HUES6 (cell line): ENCODE data around the gene ACACA.
A peak's percentile ranks its signal among the peaks of the same experiment; 100 is the strongest.

ENCODE experiments used
- H3K27ac ChIP-seq: 2 replicates; pipeline ENCODE4 v1.7.0; 2013; ENCODE audit warnings: low read depth, mild to moderate bottlenecking, low read length, inconsistent platforms
- H3K27me3 ChIP-seq: 2 replicates; pipeline ENCODE4 v1.6.1; 2013; ENCODE audit warnings: low read length; ENCODE audit not compliant: control insufficient read depth, insufficient read depth
- H3K36me3 ChIP-seq: 2 replicates; pipeline ENCODE4 v1.6.1; 2013; ENCODE audit warnings: low read length; ENCODE audit not compliant: control insufficient read depth, insufficient read depth
- H3K4me1 ChIP-seq: 2 replicates; pipeline ENCODE4 v1.6.1; 2013; ENCODE audit warnings: low read length; ENCODE audit not compliant: control insufficient read depth, insufficient read depth
- H3K4me3 ChIP-seq: 2 replicates; pipeline ENCODE4 v1.5.1; 2013; ENCODE audit warnings: low read depth, low read length
- H3K9ac ChIP-seq: one replicate; pipeline ENCODE4 v1.6.1; 2013; ENCODE audit warnings: mild to moderate bottlenecking, low read length
- H3K9me3 ChIP-seq: 2 replicates; pipeline ENCODE4 v1.6.1; 2013; ENCODE audit warnings: low read depth, low read length; ENCODE audit not compliant: control insufficient read depth, insufficient read depth

The ACACA gene

GRCh38 chr17:37340804-37341203, 65.8 kb downstream of the ACACA start:
- Histone ChIP-seq H3K27ac (no peak overlapping the region), H3K9me3 (no peaks in the 10 kb centered on the region), H3K4me1 (peaks cover 7% of the 10 kb centered on the region; the same call in 1 of the 2 replicates), H3K9ac (no peak overlapping the region), H3K27me3 (no peaks in the 10 kb centered on the region), H3K36me3 (peaks cover 29% of the 10 kb centered on the region), H3K4me3 (no peak overlapping the region)

- Histone ChIP-seq H3K36me3 (peaks cover 21% of the 10 kb centered on the region), H3K9me3 (no peaks in the 10 kb centered on the region), H3K4me3 (no peak overlapping the region), H3K9ac (no peak overlapping the region), H3K27ac (no peak overlapping the region), H3K4me1 (peaks cover 7% of the 10 kb centered on the region; the same call in 1 of the 2 replicates), H3K27me3 (no peaks in the 10 kb centered on the region)
Observed at GRCh38 chr17:37339321-37339720, 67.3 kb downstream of the ACACA start.

GRCh38 chr17:37338847-37339246, 67.8 kb downstream of the ACACA start:
- no peaks in the 10 kb centered on the region for H3K9me3 ChIP-seq
- no peak overlapping the region for H3K27ac ChIP-seq

GRCh38 chr17:37327341-37328090, 79.1 kb downstream of the ACACA start:
- Histone ChIP-seq H3K36me3 (peaks cover 55% of the 10 kb centered on the region), H3K9me3 (no peaks in the 10 kb centered on the region), H3K27ac (no peak overlapping the region), H3K4me3 (no peak overlapping the region), H3K9ac (no peak overlapping the region), H3K4me1 (no peaks in the 10 kb centered on the region), H3K27me3 (no peaks in the 10 kb centered on the region)

More at GRCh38 chr17:37338847-37339246, 67.8 kb downstream of the ACACA start:
- Histone ChIP-seq H3K9ac (no peak overlapping the region), H3K36me3 (peaks cover 21% of the 10 kb centered on the region), H3K27me3 (no peaks in the 10 kb centered on the region), H3K4me3 (no peak overlapping the region), H3K4me1 (peaks cover 7% of the 10 kb centered on the region; the same call in 1 of the 2 replicates)

- H3K4me3 ChIP-seq, result no peak overlapping the region
- no peaks in the 10 kb centered on the region for H3K4me1 ChIP-seq
- no peak overlapping the region for H3K27ac ChIP-seq
- H3K9me3 ChIP-seq, result no peaks in the 10 kb centered on the region
- peaks cover 39% of the 10 kb centered on the region for H3K36me3 ChIP-seq
- H3K9ac ChIP-seq, result no peak overlapping the region
- no peaks in the 10 kb centered on the region for H3K27me3 ChIP-seq
Observed at GRCh38 chr17:37322826-37323561, 83.6 kb downstream of the ACACA start.

GRCh38 chr17:37322106-37322505, 84.5 kb downstream of the ACACA start:
- Histone ChIP-seq H3K27ac (no peak overlapping the region), H3K4me3 (no peak overlapping the region), H3K4me1 (no peaks in the 10 kb centered on the region), H3K9me3 (no peaks in the 10 kb centered on the region), H3K9ac (no peak overlapping the region), H3K36me3 (peaks cover 31% of the 10 kb centered on the region), H3K27me3 (no peaks in the 10 kb centered on the region)

GRCh38 chr17:37318931-37319594, 87.6 kb downstream of the ACACA start:
- Histone ChIP-seq H3K36me3 (peaks cover 31% of the 10 kb centered on the region), H3K27ac (no peak overlapping the region)

GRCh38 chr17:37317867-37318266, 88.8 kb downstream of the ACACA start:
- no peaks in the 10 kb centered on the region for H3K27me3 ChIP-seq

More at GRCh38 chr17:37318931-37319594, 87.6 kb downstream of the ACACA start:
- no peak overlapping the region for H3K9ac ChIP-seq
- no peaks in the 10 kb centered on the region for H3K4me1 ChIP-seq
- H3K27me3 ChIP-seq, result no peaks in the 10 kb centered on the region
- no peak overlapping the region for H3K4me3 ChIP-seq
- no peaks in the 10 kb centered on the region for H3K9me3 ChIP-seq

GRCh38 chr17:37315601-37316000, 91.0 kb downstream of the ACACA start:
- no peak overlapping the region for H3K9ac ChIP-seq
- no peak overlapping the region for H3K27ac ChIP-seq
- H3K36me3 ChIP-seq, result peaks cover 15% of the 10 kb centered on the region

More at GRCh38 chr17:37317867-37318266, 88.8 kb downstream of the ACACA start:
- no peaks in the 10 kb centered on the region for H3K9me3 ChIP-seq
- H3K4me1 ChIP-seq, result no peaks in the 10 kb centered on the region
- no peak overlapping the region for H3K9ac ChIP-seq
- no peak overlapping the region for H3K4me3 ChIP-seq
- H3K36me3 ChIP-seq, result peaks cover 23% of the 10 kb centered on the region
- no peak overlapping the region for H3K27ac ChIP-seq

GRCh38 chr17:37312137-37312923, 94.3 kb downstream of the ACACA start:
- H3K9me3 ChIP-seq, result no peaks in the 10 kb centered on the region

More at GRCh38 chr17:37315601-37316000, 91.0 kb downstream of the ACACA start:
- H3K27me3 ChIP-seq, result no peaks in the 10 kb centered on the region
- 0 out of 2 replicates have a peak, but pooled peaks cover 3% of the 10 kb centered on the region for H3K4me1 ChIP-seq
- H3K4me3 ChIP-seq, result no peak overlapping the region
- no peaks in the 10 kb centered on the region for H3K9me3 ChIP-seq

More at GRCh38 chr17:37312137-37312923, 94.3 kb downstream of the ACACA start:
- H3K27ac ChIP-seq, result peak overlapping the region; percentile 66
- H3K36me3 ChIP-seq, result peaks cover 15% of the 10 kb centered on the region
- no peaks in the 10 kb centered on the region for H3K27me3 ChIP-seq
- 0 out of 2 replicates have a peak, but pooled peaks cover 3% of the 10 kb centered on the region for H3K4me1 ChIP-seq
- H3K9ac ChIP-seq, result no peak overlapping the region
- H3K4me3 ChIP-seq, result no peak overlapping the region
